Fibroblast of skin of left quadriceps (primary cell): ENCODE measurements around the gene SLFN12L.
A peak's percentile ranks its signal among the peaks of the same experiment; 100 is the strongest.

Experiments
- DNase-seq, 2 experiments: peaks; one replicate each; pipeline ENCODE4 v3.0.0-alpha.2; 2013; ENCODE audit warnings: low read depth in 2 of 2

SLFN12L gene

GRCh38 chr17:35432176-35433074 lies 105.1 kb downstream of the SLFN12L start, which contains the start of gene SLFN12:
SLFN12 (minus strand) TSS chr17:35432500; CDS start chr17:35423028, 9,472 bp downstream.
- DNase-seq, result peak; percentile 91 to 92

GRCh38 chr17:35429702-35430101 lies 107.8 kb downstream of the SLFN12L start:
- DNase-seq, result no peak

- DNase-seq, result no peak
These were observed 109.2 kb downstream of the SLFN12L start for GRCh38 chr17:35428229-35428628.

GRCh38 chr17:35423761-35424160 lies 113.7 kb downstream of the SLFN12L start:
- DNase-seq, result no peak
